Thymus (tissue), 11 donors: ENCODE results near the gene PTPRCAP. TPM values are rescaled to one million over a fixed set of nuclear protein-coding genes. Genes with fewer than 3 reads are reported as not detected.

Experiments
- DNase-seq, 9 donors: peaks; one replicate each; pipeline ENCODE4 v3.0.0-alpha.2; 2013; ENCODE audit warnings: low spot score in 9 of 9, low read depth in 6 of 9, missing footprints in 1 of 9
- H3K27ac ChIP-seq, 2 donors: one replicate each; pipeline ENCODE4 v1.5.1; 2013; ENCODE audit warnings: control low read depth in 1 of 2, low read depth in 1 of 2, low read length in 1 of 2, mild to moderate bottlenecking in 1 of 2, moderate library complexity in 1 of 2
- H3K27me3 ChIP-seq, 2 donors: one replicate each; pipeline ENCODE4 v1.5.1; 2013; ENCODE audit warnings: low read length in 1 of 2; ENCODE audit not compliant: control insufficient read depth in 2 of 2, insufficient read depth in 1 of 2
- H3K36me3 ChIP-seq, 2 donors: one replicate each; pipeline ENCODE4 v1.5.1; 2013; ENCODE audit warnings: low read length in 1 of 2, mild to moderate bottlenecking in 1 of 2, moderate library complexity in 1 of 2; ENCODE audit not compliant: control insufficient read depth in 2 of 2, insufficient read depth in 2 of 2
- H3K4me1 ChIP-seq, 2 donors: one replicate each; pipeline ENCODE4 v1.5.1; 2013; ENCODE audit warnings: low read length in 2 of 2; ENCODE audit not compliant: control insufficient read depth in 2 of 2, insufficient read depth in 2 of 2
- H3K4me3 ChIP-seq, 2 donors: one replicate each; pipeline ENCODE4 v1.5.1; 2013; ENCODE audit warnings: low read length in 2 of 2, control low read depth in 1 of 2, mild to moderate bottlenecking in 1 of 2
- H3K9me3 ChIP-seq, 2 donors: one replicate each; pipeline ENCODE4 v1.5.1; 2013; ENCODE audit warnings: low read length in 1 of 2, mild to moderate bottlenecking in 1 of 2; ENCODE audit not compliant: control insufficient read depth in 2 of 2, insufficient read depth in 1 of 2
- WGBS: extraction: QIAGEN DNeasy Blood & Tissue Kit; methylation state at CpG from one replicate; pipeline ENCODE4 v1.1.7; 2013; 5-methylcytosine and 5-hydroxymethylcytosine counted together
- polyA plus RNA-seq: library from polyadenylated mRNA; stranded (reverse); fragments of 200-250 nt; gene quantifications from one replicate; pipeline ENCODE4 v1.2.3, GENCODE V29; 2013
- total RNA-seq: library from RNA; stranded (reverse); fragments of 120-200 nt; gene quantifications from one replicate; pipeline ENCODE4 v1.2.4, GENCODE V29; 2013
- donor health status: healthy.

PTPRCAP gene
- total and polyA plus RNA-seq, 2 donors: 151 to 198 TPM

GRCh38 chr11:67423891-67424613 is 13.4 kb downstream of the PTPRCAP start:
- Histone ChIP-seq H3K9me3 (peaks cover 0 to 7% of the 10 kb centered on the region in 2 donors), H3K27me3 (no peaks in the 10 kb centered on the region), H3K4me1 (peaks cover 32 to 60% of the 10 kb centered on the region in 2 donors), H3K4me3 (no peak overlapping the region), H3K36me3 (no peaks in the 10 kb centered on the region), H3K27ac (no peak overlapping the region)
- DNase-seq: no peak
- 94% methylated on average over 34 of the region's 34 CpGs for WGBS

- DNase-seq: no peak
- 98% methylated on average over 13 of the region's 13 CpGs for WGBS
- Histone ChIP-seq H3K36me3 (no peaks in the 10 kb centered on the region), H3K4me3 (no peak overlapping the region), H3K27me3 (no peaks in the 10 kb centered on the region), H3K27ac (peak overlapping the region in 1 of 2 donors; percentile 55), H3K9me3 (peaks cover 0 to 7% of the 10 kb centered on the region in 2 donors), H3K4me1 (peaks cover 37 to 62% of the 10 kb centered on the region in 2 donors)
These were observed 14.0 kb downstream of the PTPRCAP start for GRCh38 chr11:67423466-67423865.

- H3K4me3 ChIP-seq: no peak overlapping the region
- DNase-seq: peak in 1 of 9 donors; percentile 55
- peaks cover 0 to 7% of the 10 kb centered on the region in 2 donors for H3K9me3 ChIP-seq
- H3K27ac ChIP-seq: peak overlapping the region in 1 of 2 donors; percentile 55
- H3K4me1 ChIP-seq: peaks cover 41 to 67% of the 10 kb centered on the region in 2 donors
- no peaks in the 10 kb centered on the region for H3K36me3 ChIP-seq
- H3K27me3 ChIP-seq: no peaks in the 10 kb centered on the region
- WGBS: 78% methylated on average over 6 of the region's 6 CpGs
These were observed 14.6 kb downstream of the PTPRCAP start for GRCh38 chr11:67422891-67423290.

DNA sequence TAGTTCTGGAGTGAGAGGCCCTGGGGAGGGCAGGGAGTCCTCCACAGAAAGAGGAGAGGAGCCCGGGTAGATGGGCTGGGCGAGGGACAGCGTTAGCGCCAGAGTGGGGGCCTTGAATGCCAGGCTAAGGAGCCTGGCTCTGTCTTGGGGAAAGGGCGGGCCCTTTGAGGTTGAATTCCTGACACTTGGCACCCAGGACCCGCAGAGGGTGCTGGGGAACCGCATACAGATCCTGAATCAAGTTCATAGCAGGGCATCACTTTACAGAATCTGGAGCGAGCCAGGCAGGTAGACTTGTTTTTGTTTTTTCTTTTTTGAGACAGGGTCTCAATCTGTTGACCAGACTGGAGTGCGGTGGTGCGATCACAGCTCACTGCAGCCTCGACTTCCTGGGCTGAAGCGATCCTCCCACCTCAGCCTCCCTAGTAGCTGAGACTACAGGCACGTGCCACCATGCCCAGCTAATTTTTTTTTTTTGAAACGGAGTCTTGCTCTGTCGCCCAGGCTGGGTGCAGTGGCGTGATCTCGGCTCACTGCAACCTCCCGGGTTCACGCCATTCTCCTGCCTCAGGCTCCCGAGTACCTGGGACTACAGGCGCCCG is 16.0 kb downstream of the PTPRCAP start:
- H3K27me3 ChIP-seq: no peaks in the 10 kb centered on the region
- H3K27ac ChIP-seq: peak overlapping the region; percentile 75 to 81
- no peaks in the 10 kb centered on the region for H3K36me3 ChIP-seq
- 83% methylated on average over 22 of the region's 22 CpGs for WGBS
- DNase-seq: no peak
- peaks cover 50 to 74% of the 10 kb centered on the region in 2 donors for H3K4me1 ChIP-seq
- H3K4me3 ChIP-seq: peak overlapping the region in 1 of 2 donors; percentile 72
- no peaks in the 10 kb centered on the region for H3K9me3 ChIP-seq

DNA sequence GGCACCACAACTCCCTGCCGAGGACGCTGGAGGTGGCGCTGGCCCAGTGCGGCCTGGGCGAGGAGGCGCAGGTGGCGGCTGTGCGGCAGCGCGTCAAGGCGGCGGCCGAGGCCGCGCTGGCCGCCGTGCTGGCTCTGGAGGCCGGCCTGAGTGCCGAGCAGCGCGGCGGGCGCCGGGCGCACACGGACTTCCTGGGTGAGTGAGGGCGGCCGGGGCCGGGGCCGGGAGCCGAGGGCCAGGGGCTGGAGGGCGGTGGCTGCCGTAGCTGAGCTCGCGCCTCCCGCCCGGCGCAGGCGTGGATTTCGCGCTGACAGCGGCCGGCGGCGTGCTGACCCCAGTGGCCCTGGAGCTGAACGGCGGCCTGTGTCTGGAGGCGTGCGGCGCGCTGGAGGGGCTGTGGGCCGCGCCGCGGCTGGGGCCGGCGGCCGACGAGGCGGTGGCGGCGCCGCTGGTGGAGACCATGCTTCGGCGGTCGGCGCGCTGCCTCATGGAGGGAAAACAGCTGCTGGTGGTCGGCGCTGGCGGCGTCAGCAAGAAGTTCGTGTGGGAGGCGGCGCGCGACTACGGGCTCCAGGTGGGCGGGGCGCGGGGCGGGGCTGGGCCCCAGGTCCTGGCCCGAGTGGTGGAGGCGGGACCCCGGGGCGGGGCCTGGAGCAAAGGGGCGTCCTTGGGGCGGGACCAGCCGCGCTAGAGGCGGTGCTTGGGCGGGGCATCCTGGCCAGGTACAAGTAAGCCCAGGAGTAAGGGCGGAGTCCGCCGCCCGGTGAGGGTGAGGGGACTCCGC is 16.6 kb downstream of the PTPRCAP start:
- DNase-seq: peak in 8 of 9 donors; percentile 83 to 96 (median 94)
- Histone ChIP-seq H3K27ac (peak overlapping the region; percentile 75 to 93), H3K4me1 (peaks cover 57 to 81% of the 10 kb centered on the region in 2 donors), H3K4me3 (peak overlapping the region; percentile 27 to 72), H3K9me3 (no peaks in the 10 kb centered on the region), H3K27me3 (peaks cover 0 to 3% of the 10 kb centered on the region in 2 donors), H3K36me3 (no peaks in the 10 kb centered on the region)
- under 1% methylated on average over 97 of the region's 97 CpGs for WGBS

DNA sequence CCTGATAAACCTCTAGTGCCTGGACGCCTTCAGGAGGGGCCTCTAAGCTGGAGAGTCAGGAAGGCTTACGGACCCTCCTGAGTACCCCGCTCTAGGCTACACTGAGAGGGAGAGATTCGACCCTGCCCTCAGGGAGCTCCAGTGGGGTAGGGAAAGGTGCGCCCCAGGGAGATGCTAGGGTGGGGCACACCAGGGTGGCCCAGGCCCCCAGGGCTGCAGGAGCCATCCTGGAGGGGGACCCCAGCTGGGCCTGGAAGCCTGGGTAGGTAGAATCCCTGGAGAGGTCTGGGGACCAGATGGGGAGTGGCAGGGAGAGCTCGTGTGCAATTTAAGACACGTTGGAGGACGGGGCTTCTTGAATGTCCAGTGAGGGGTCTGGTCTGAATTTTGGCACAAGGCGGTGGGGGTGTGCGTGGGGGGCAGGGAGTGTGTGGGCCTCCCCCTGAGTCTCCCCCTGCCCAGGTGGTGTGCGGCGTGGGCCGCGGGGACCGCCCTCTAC is 17.3 kb downstream of the PTPRCAP start:
- Histone ChIP-seq H3K9me3 (no peaks in the 10 kb centered on the region), H3K27me3 (peaks cover 0 to 5% of the 10 kb centered on the region in 2 donors), H3K36me3 (no peaks in the 10 kb centered on the region), H3K4me3 (peak overlapping the region; percentile 27 to 72), H3K4me1 (peaks cover 62 to 85% of the 10 kb centered on the region in 2 donors), H3K27ac (peak overlapping the region in 1 of 2 donors; percentile 93)
- WGBS: 41% methylated on average over 15 of the region's 15 CpGs
- peak in 1 of 9 donors; percentile 22 for DNase-seq

DNA sequence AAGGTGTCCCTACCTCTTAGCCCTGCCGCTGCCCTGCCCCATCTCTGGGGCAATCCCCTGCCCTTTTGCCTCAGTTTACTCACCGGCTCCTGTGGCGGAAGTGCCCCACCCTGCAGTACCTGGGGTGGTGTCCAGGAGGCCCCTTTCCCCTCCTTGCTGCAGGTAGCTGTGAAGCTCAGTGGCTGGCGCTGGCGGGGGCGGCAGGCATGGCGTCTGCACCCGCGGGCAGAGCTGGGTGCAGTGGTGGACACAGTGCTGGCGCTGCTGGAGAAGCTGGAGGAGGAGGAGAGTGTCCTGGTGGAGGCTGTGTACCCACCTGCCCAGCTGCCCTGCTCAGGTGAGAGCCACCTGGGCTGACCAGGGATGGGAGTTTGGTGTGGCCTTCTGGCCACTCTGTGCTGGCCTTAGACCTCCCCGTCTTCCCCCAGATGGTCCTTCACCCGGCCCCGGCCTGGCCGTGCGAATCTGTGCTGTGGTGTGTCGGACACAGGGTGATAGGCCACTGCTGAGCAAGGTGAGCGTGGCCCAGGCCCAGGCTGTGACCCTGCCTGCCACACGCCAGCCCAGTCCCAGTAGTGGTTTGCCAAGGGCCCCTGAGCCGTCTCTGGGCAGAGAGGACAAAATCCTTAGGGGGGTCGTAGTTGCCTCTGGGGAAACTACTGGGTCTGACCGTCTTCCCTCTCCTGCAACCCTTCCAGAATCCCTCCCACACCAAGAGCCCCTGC is 18.0 kb downstream of the PTPRCAP start:
- DNase-seq: no peak
- H3K27ac ChIP-seq: peak overlapping the region; percentile 79 to 88
- no peaks in the 10 kb centered on the region for H3K9me3 ChIP-seq
- H3K4me1 ChIP-seq: peaks cover 68 to 87% of the 10 kb centered on the region in 2 donors
- 87% methylated on average over 21 of the region's 21 CpGs for WGBS
- H3K27me3 ChIP-seq: peaks cover 0 to 9% of the 10 kb centered on the region in 2 donors
- peak overlapping the region; percentile 27 to 28 for H3K4me3 ChIP-seq
- no peaks in the 10 kb centered on the region for H3K36me3 ChIP-seq

- H3K27ac ChIP-seq: peak overlapping the region; percentile 79 to 88
- peak in 1 of 9 donors; percentile 67 for DNase-seq
- H3K36me3 ChIP-seq: no peaks in the 10 kb centered on the region
- 34% methylated on average over 26 of the region's 26 CpGs for WGBS
- H3K9me3 ChIP-seq: no peaks in the 10 kb centered on the region
- peaks cover 0 to 9% of the 10 kb centered on the region in 2 donors for H3K27me3 ChIP-seq
- peaks cover 68 to 87% of the 10 kb centered on the region in 2 donors for H3K4me1 ChIP-seq
- H3K4me3 ChIP-seq: peak overlapping the region in 1 of 2 donors; percentile 28
These were observed 18.8 kb downstream of the PTPRCAP start for GRCh38 chr11:67418476-67419281.
